Panc1 (cell line): Measurements from ENCODE around the gene NLRC4. TPM values are rescaled to one million over a fixed set of nuclear protein-coding genes. Genes with fewer than 3 reads are reported as not detected.

Source experiments
- ATAC-seq: fragments of 200-7000 bp; cut with Tn5 transposase; 2 replicates; pipeline ENCODE4 v1.9.1; 2020; ENCODE audit warnings: mild to moderate bottlenecking, moderate library complexity
- BruUV-seq: library from RNA; stranded (reverse); fragments of 400-500 nt; replicated peaks from 2 replicates; lab custom pipeline; 2021; lab: Mats Ljungman, UMichigan
- CTCF ChIA-PET: fragments of 300-600 bp; sonication (Branson Sonifier 250); formaldehyde crosslinking; loops from one replicate; lab custom pipeline; 2022; ENCODE audit warnings: antibody characterized with exemption; lab: Charles Lee
- POLR2A ChIA-PET: fragments of 300-600 bp; sonication (Branson Sonifier 250); formaldehyde crosslinking; loops from one replicate; lab custom pipeline; 2022; ENCODE audit warnings: antibody characterized with exemption; lab: Charles Lee
- DNase-seq: peaks from one replicate; pipeline ENCODE4 v3.0.0-alpha.2; 2010; ENCODE audit warnings: low read depth, low spot score
- H3K27ac ChIP-seq: 2 replicates; pipeline ENCODE4 v1.5.1; 2011; ENCODE audit warnings: mild to moderate bottlenecking, low read length, inconsistent platforms
- H3K27me3 ChIP-seq: fragments of 200-500 bp; sonication (Bioruptor generic); 2 replicates; pipeline ENCODE4 v1.6.0; 2014; ENCODE audit warnings: low read length, inconsistent platforms; ENCODE audit not compliant: control insufficient read depth, insufficient read depth
- H3K36me3 ChIP-seq: fragments of 200-500 bp; sonication (Bioruptor generic); 2 replicates; pipeline ENCODE4 v1.5.1; 2014; ENCODE audit warnings: inconsistent platforms, mild to moderate bottlenecking, low read length, moderate library complexity; ENCODE audit not compliant: control insufficient read depth, insufficient read depth
- H3K4me1 ChIP-seq: 2 replicates; pipeline ENCODE4 v1.5.1; 2011; ENCODE audit warnings: inconsistent platforms, mild to moderate bottlenecking, low read length, moderate library complexity; ENCODE audit not compliant: control insufficient read depth, insufficient read depth
- H3K4me3 ChIP-seq, 2 experiments: 2 replicates each; pipeline ENCODE4 v1.5.1; 2011 to 2012; ENCODE audit warnings: low read depth in 2 of 2, low read length in 2 of 2, mild to moderate bottlenecking in 2 of 2, inconsistent platforms in 1 of 2, moderate library complexity in 1 of 2
- H3K9me3 ChIP-seq: fragments of 200-500 bp; sonication (Bioruptor generic); 2 replicates; pipeline ENCODE4 v1.5.1; 2014; ENCODE audit warnings: low read depth, mild to moderate bottlenecking, inconsistent platforms, low read length, moderate library complexity; ENCODE audit not compliant: control insufficient read depth, insufficient read depth
- POLR2AphosphoS5 ChIP-seq: IDR thresholded peaks from 2 replicates; pipeline ENCODE4 v1.6.1; 2012; ENCODE audit warnings: mild to moderate bottlenecking, low read depth, low read length, moderate library complexity
- SIN3A ChIP-seq: IDR thresholded peaks from 2 replicates; pipeline ENCODE4 v1.6.1; 2012; ENCODE audit warnings: low read depth, mild to moderate bottlenecking, low read length, moderate library complexity, borderline replicate concordance; ENCODE audit not compliant: insufficient read depth
- TCF7L2 ChIP-seq: IDR thresholded peaks from 2 replicates; pipeline ENCODE4 v1.6.1; 2011; ENCODE audit warnings: mild to moderate bottlenecking, low read depth, low read length, inconsistent platforms
- in situ Hi-C: cut with HindIII; loops from 2 replicates; pipeline ENCODE4 v1.10.0; 2016; ENCODE audit warnings: low sequenced_read_pairs, low pct_unique_long_range_greater_than_20kb
- intact Hi-C: fragments of 100-400 bp; cut with micrococcal nuclease; formaldehyde crosslinking; loops from one replicate; pipeline ENCODE4 v1.10.0; 2022; ENCODE audit not compliant: unreplicated experiment
- total RNA-seq: library from RNA; stranded (reverse); gene quantifications from one replicate; pipeline ENCODE4 v1.2.1, GENCODE V29; 2021; ENCODE audit not compliant: unreplicated experiment
- TF ChIP-seq, protein P1 (sequence below): fragments of 450-650 bp; IDR thresholded peaks from 2 replicates; pipeline ENCODE4 v1.5.1; 2017; ENCODE audit warnings: mild to moderate bottlenecking
- TF ChIP-seq, protein P2 (sequence below), 2 experiments: IDR thresholded peaks; 2 replicates each; pipeline ENCODE4 v1.6.1; 2011 to 2012; ENCODE audit warnings: low read depth in 2 of 2, control low read depth in 1 of 2, low read length in 1 of 2, mild to moderate bottlenecking in 1 of 2, moderate library complexity in 1 of 2; ENCODE audit not compliant: insufficient read depth in 1 of 2

NLRC4 gene
- total RNA-seq, 1 experiment from 2014 or later, result not detected

DNA sequence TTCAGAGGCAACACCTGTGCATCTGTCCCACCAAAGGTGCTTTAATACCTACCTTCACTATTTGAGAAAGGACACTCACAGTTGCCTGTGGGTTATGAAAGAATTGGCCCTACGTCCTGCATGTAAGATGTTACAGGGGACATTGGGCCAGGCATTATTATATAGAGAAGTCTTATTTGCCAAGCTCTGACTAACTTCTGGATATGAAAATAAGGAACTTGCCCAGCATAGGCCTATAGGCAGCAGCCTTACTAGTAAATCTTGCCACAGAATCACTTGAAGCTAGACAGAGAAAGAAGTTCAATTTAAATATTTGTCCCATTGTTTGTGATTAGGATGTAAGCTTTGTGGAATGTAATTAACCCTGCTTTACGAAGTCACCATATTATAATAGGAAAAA is 41.7 kb downstream of the NLRC4 start:
- Histone ChIP-seq H3K9me3 (no peaks in the 10 kb centered on the region), H3K27ac (no peak overlapping the region), H3K27me3 (no peaks in the 10 kb centered on the region), H3K4me3 (no peak overlapping the region), H3K36me3 (peaks cover 14% of the 10 kb centered on the region), H3K4me1 (no peaks in the 10 kb centered on the region)
- intact Hi-C loops (no loop called here), in situ Hi-C loops (no loop called here)
- ChIA-PET POLR2A (no interaction called here), CTCF (no interaction called here)
- DNase-seq, result no peak
- no peak for ATAC-seq
- TF ChIP-seq, protein P1, sequence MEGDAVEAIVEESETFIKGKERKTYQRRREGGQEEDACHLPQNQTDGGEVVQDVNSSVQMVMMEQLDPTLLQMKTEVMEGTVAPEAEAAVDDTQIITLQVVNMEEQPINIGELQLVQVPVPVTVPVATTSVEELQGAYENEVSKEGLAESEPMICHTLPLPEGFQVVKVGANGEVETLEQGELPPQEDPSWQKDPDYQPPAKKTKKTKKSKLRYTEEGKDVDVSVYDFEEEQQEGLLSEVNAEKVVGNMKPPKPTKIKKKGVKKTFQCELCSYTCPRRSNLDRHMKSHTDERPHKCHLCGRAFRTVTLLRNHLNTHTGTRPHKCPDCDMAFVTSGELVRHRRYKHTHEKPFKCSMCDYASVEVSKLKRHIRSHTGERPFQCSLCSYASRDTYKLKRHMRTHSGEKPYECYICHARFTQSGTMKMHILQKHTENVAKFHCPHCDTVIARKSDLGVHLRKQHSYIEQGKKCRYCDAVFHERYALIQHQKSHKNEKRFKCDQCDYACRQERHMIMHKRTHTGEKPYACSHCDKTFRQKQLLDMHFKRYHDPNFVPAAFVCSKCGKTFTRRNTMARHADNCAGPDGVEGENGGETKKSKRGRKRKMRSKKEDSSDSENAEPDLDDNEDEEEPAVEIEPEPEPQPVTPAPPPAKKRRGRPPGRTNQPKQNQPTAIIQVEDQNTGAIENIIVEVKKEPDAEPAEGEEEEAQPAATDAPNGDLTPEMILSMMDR, result no peak
- TF ChIP-seq, protein P2, sequence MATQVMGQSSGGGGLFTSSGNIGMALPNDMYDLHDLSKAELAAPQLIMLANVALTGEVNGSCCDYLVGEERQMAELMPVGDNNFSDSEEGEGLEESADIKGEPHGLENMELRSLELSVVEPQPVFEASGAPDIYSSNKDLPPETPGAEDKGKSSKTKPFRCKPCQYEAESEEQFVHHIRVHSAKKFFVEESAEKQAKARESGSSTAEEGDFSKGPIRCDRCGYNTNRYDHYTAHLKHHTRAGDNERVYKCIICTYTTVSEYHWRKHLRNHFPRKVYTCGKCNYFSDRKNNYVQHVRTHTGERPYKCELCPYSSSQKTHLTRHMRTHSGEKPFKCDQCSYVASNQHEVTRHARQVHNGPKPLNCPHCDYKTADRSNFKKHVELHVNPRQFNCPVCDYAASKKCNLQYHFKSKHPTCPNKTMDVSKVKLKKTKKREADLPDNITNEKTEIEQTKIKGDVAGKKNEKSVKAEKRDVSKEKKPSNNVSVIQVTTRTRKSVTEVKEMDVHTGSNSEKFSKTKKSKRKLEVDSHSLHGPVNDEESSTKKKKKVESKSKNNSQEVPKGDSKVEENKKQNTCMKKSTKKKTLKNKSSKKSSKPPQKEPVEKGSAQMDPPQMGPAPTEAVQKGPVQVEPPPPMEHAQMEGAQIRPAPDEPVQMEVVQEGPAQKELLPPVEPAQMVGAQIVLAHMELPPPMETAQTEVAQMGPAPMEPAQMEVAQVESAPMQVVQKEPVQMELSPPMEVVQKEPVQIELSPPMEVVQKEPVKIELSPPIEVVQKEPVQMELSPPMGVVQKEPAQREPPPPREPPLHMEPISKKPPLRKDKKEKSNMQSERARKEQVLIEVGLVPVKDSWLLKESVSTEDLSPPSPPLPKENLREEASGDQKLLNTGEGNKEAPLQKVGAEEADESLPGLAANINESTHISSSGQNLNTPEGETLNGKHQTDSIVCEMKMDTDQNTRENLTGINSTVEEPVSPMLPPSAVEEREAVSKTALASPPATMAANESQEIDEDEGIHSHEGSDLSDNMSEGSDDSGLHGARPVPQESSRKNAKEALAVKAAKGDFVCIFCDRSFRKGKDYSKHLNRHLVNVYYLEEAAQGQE (IDR thresholded peaks at IDR 0.05; ENCODE audit: insufficient read depth in 1 of 2, low read depth in 2 of 2, low read length in 1 of 2), result no peak
- no peak for TF ChIP-seq SIN3A
- TF ChIP-seq TCF7L2, result no peak
- BruUV-seq, result no TSS peak

DNA sequence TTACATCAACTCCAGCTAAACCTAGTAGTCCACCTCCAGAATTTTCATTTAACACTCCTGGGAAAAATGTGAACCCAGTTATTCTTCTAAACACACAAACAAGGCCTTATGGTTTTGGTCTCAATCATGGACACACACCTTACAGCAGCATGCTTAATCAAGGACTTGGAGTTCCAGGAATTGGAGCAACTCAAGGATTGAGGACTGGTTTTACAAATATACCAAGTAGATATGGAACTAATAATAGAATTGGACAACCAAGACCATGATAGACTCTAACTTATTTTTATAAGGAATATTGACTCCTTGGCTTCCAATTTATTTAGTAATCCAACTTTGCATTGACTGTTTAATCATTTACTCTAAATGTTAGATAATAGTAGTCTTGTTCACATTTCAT is 44.2 kb downstream of the NLRC4 start:
- in situ Hi-C loops, result no loop called here
- ATAC-seq, result no peak
- H3K36me3 ChIP-seq, result peaks cover 14% of the 10 kb centered on the region
- no peaks in the 10 kb centered on the region for H3K4me1 ChIP-seq
- H3K27me3 ChIP-seq, result no peaks in the 10 kb centered on the region
- BruUV-seq, result no TSS peak
- ChIA-PET POLR2A (no interaction called here), CTCF (no interaction called here)
- no peak for DNase-seq
- no peak overlapping the region for H3K27ac ChIP-seq
- H3K4me3 ChIP-seq, result no peak overlapping the region
- TF ChIP-seq, protein P1, result no peak
- no peak for TF ChIP-seq TCF7L2
- TF ChIP-seq, protein P2 (IDR thresholded peaks at IDR 0.05; ENCODE audit: insufficient read depth in 1 of 2, low read depth in 2 of 2, low read length in 1 of 2), result no peak
- no peak for TF ChIP-seq POLR2AphosphoS5
- no peak for TF ChIP-seq SIN3A
- H3K9me3 ChIP-seq, result no peaks in the 10 kb centered on the region
- intact Hi-C loops, result no loop called here
